Panc1 (cell line): ENCODE measurements around the gene TEPSIN. TPM values are rescaled to one million over a fixed set of nuclear protein-coding genes. Genes with fewer than 3 reads are reported as not detected.

Experiments
- ATAC-seq: fragments of 200-7000 bp; cut with Tn5 transposase; 2 replicates; pipeline ENCODE4 v1.9.1; 2020; ENCODE audit warnings: mild to moderate bottlenecking, moderate library complexity
- BruUV-seq: library from RNA; stranded (reverse); fragments of 400-500 nt; replicated peaks from 2 replicates; lab custom pipeline; 2021; lab: Mats Ljungman, UMichigan
- CTCF ChIA-PET: fragments of 300-600 bp; sonication (Branson Sonifier 250); formaldehyde crosslinking; loops from one replicate; lab custom pipeline; 2022; ENCODE audit warnings: antibody characterized with exemption; lab: Charles Lee
- POLR2A ChIA-PET: fragments of 300-600 bp; sonication (Branson Sonifier 250); formaldehyde crosslinking; loops from one replicate; lab custom pipeline; 2022; ENCODE audit warnings: antibody characterized with exemption; lab: Charles Lee
- DNase-seq: peaks from one replicate; pipeline ENCODE4 v3.0.0-alpha.2; 2010; ENCODE audit warnings: low read depth, low spot score
- H3K27ac ChIP-seq: 2 replicates; pipeline ENCODE4 v1.5.1; 2011; ENCODE audit warnings: mild to moderate bottlenecking, low read length, inconsistent platforms
- H3K27me3 ChIP-seq: fragments of 200-500 bp; sonication (Bioruptor generic); 2 replicates; pipeline ENCODE4 v1.6.0; 2014; ENCODE audit warnings: low read length, inconsistent platforms; ENCODE audit not compliant: control insufficient read depth, insufficient read depth
- H3K36me3 ChIP-seq: fragments of 200-500 bp; sonication (Bioruptor generic); 2 replicates; pipeline ENCODE4 v1.5.1; 2014; ENCODE audit warnings: inconsistent platforms, mild to moderate bottlenecking, low read length, moderate library complexity; ENCODE audit not compliant: control insufficient read depth, insufficient read depth
- H3K4me1 ChIP-seq: 2 replicates; pipeline ENCODE4 v1.5.1; 2011; ENCODE audit warnings: inconsistent platforms, mild to moderate bottlenecking, low read length, moderate library complexity; ENCODE audit not compliant: control insufficient read depth, insufficient read depth
- H3K4me3 ChIP-seq, 2 experiments: 2 replicates each; pipeline ENCODE4 v1.5.1; 2011 to 2012; ENCODE audit warnings: low read depth in 2 of 2, low read length in 2 of 2, mild to moderate bottlenecking in 2 of 2, inconsistent platforms in 1 of 2, moderate library complexity in 1 of 2
- H3K9me3 ChIP-seq: fragments of 200-500 bp; sonication (Bioruptor generic); 2 replicates; pipeline ENCODE4 v1.5.1; 2014; ENCODE audit warnings: low read depth, mild to moderate bottlenecking, inconsistent platforms, low read length, moderate library complexity; ENCODE audit not compliant: control insufficient read depth, insufficient read depth
- CTCF ChIP-seq: fragments of 450-650 bp; IDR thresholded peaks from 2 replicates; pipeline ENCODE4 v1.5.1; 2017; ENCODE audit warnings: mild to moderate bottlenecking
- POLR2AphosphoS5 ChIP-seq: IDR thresholded peaks from 2 replicates; pipeline ENCODE4 v1.6.1; 2012; ENCODE audit warnings: mild to moderate bottlenecking, low read depth, low read length, moderate library complexity
- REST ChIP-seq, 2 experiments: IDR thresholded peaks; 2 replicates each; pipeline ENCODE4 v1.6.1; 2011 to 2012; ENCODE audit warnings: low read depth in 2 of 2, control low read depth in 1 of 2, low read length in 1 of 2, mild to moderate bottlenecking in 1 of 2, moderate library complexity in 1 of 2; ENCODE audit not compliant: insufficient read depth in 1 of 2
- SIN3A ChIP-seq: IDR thresholded peaks from 2 replicates; pipeline ENCODE4 v1.6.1; 2012; ENCODE audit warnings: low read depth, mild to moderate bottlenecking, low read length, moderate library complexity, borderline replicate concordance; ENCODE audit not compliant: insufficient read depth
- TCF7L2 ChIP-seq: IDR thresholded peaks from 2 replicates; pipeline ENCODE4 v1.6.1; 2011; ENCODE audit warnings: mild to moderate bottlenecking, low read depth, low read length, inconsistent platforms
- in situ Hi-C: cut with HindIII; loops from 2 replicates; pipeline ENCODE4 v1.10.0; 2016; ENCODE audit warnings: low sequenced_read_pairs, low pct_unique_long_range_greater_than_20kb
- intact Hi-C: fragments of 100-400 bp; cut with micrococcal nuclease; formaldehyde crosslinking; loops from one replicate; pipeline ENCODE4 v1.10.0; 2022; ENCODE audit not compliant: unreplicated experiment
- total RNA-seq: library from RNA; stranded (reverse); gene quantifications from one replicate; pipeline ENCODE4 v1.2.1, GENCODE V29; 2021; ENCODE audit not compliant: unreplicated experiment

The TEPSIN gene
- total RNA-seq, 1 experiment from 2014 or later = 44.9 TPM

GRCh38 chr17:81240761-81241160 lies 1.9 kb upstream of the TEPSIN start:
- H3K4me1 ChIP-seq = peaks cover 51% of the 10 kb centered on the region
- no peaks in the 10 kb centered on the region for H3K9me3 ChIP-seq
- ATAC-seq = no peak
- ChIA-PET CTCF (no interaction called here), POLR2A (no interaction called here)
- no peaks in the 10 kb centered on the region for H3K27me3 ChIP-seq
- DNase-seq = no peak
- TF ChIP-seq TCF7L2 = no peak
- no peak for TF ChIP-seq CTCF
- no peak for TF ChIP-seq SIN3A
- TF ChIP-seq REST (IDR thresholded peaks at IDR 0.05; ENCODE audit: insufficient read depth in 1 of 2, low read depth in 2 of 2, low read length in 1 of 2) = no peak
- no peak; the same call in 1 of the 2 replicates for TF ChIP-seq POLR2AphosphoS5
- H3K27ac ChIP-seq = peak overlapping the region; percentile 19; the same call in 1 of the 2 replicates
- TSS peak; percentile 83 for BruUV-seq
- intact Hi-C loops (loop anchor here (2.0 kb wide), 1 partner anchor 98 kb away; no protein-coding TSS in a partner anchor), in situ Hi-C loops (no loop called here)
- H3K4me3 ChIP-seq = peak overlapping the region in 1 of 2 experiments; percentile 99; a peak in 1 of 4 replicates
- H3K36me3 ChIP-seq = peaks cover 11% of the 10 kb centered on the region; the same call in 1 of the 2 replicates

- no peaks in the 10 kb centered on the region for H3K27me3 ChIP-seq
- H3K27ac ChIP-seq = peak overlapping the region; percentile 93
- TF ChIP-seq REST (IDR thresholded peaks at IDR 0.05; ENCODE audit: insufficient read depth in 1 of 2, low read depth in 2 of 2, low read length in 1 of 2) (no peak), SIN3A (no peak), POLR2AphosphoS5 (no peak; the same call in 1 of the 2 replicates), TCF7L2 (no peak), CTCF (no peak)
- H3K36me3 ChIP-seq = peaks cover 11% of the 10 kb centered on the region; the same call in 1 of the 2 replicates
- in situ Hi-C loops (no loop called here), intact Hi-C loops (loop anchor here (2.0 kb wide), 1 partner anchor 97 kb away; no protein-coding TSS in a partner anchor)
- H3K4me3 ChIP-seq = peak overlapping the region; percentile 76 to 99
- no peaks in the 10 kb centered on the region for H3K9me3 ChIP-seq
- H3K4me1 ChIP-seq = peaks cover 46% of the 10 kb centered on the region
- ATAC-seq (0 out of 2 replicates have a peak, but pooled peaks have one; percentile 0), DNase-seq (no peak)
- BruUV-seq = no TSS peak
- POLR2A ChIA-PET = interaction anchor here (1.1 to 1.5 kb wide), 2 partner anchors 17 to 220 kb away, joined by 4 to 10 read pairs; partner anchors contain the start of gene CEP131
- CTCF ChIA-PET = interaction anchor here (0.6 to 1.3 kb wide), 3 partner anchors 10 to 157 kb away, joined by 3 to 10 read pairs (median 4); no protein-coding TSS in a partner anchor
These were observed 1.1 kb upstream of the TEPSIN start for GRCh38 chr17:81239714-81240555.
